H9 (cell line): ENCODE results near the gene MOB1B. TPM values are rescaled to one million over a fixed set of nuclear protein-coding genes. Genes with fewer than 3 reads are reported as not detected.

ENCODE experiments used
- DNase-seq: peaks from one replicate; pipeline ENCODE4 v3.0.0-alpha.2; 2017
- H2AFZ ChIP-seq: one replicate; pipeline ENCODE4 v1.6.1; 2013; ENCODE audit warnings: mild to moderate bottlenecking, low read length, control low read depth, moderate library complexity
- H2AK5ac ChIP-seq: 2 replicates; pipeline ENCODE4 v1.6.1; 2013; ENCODE audit warnings: low read length, control low read depth, mixed read lengths; ENCODE audit not compliant: insufficient read length
- H2BK120ac ChIP-seq: one replicate; pipeline ENCODE4 v1.6.1; 2013; ENCODE audit warnings: low read depth, mild to moderate bottlenecking, low read length, control low read depth, inconsistent platforms; ENCODE audit not compliant: poor library complexity, severe bottlenecking
- H2BK12ac ChIP-seq: 2 replicates; pipeline ENCODE4 v1.6.1; 2013; ENCODE audit warnings: low read length, control low read depth, mixed read lengths, low read depth; ENCODE audit not compliant: insufficient read length
- H2BK15ac ChIP-seq: 2 replicates; pipeline ENCODE4 v1.6.1; 2013; ENCODE audit warnings: low read depth, low read length, control low read depth
- H2BK20ac ChIP-seq: one replicate; pipeline ENCODE4 v1.6.1; 2013; ENCODE audit warnings: low read depth, mild to moderate bottlenecking, low read length, control low read depth, inconsistent platforms; ENCODE audit not compliant: poor library complexity, severe bottlenecking
- H2BK5ac ChIP-seq: 2 replicates; pipeline ENCODE4 v1.6.1; 2013; ENCODE audit warnings: low read length, control low read depth, mixed read lengths; ENCODE audit not compliant: insufficient read length
- H3K14ac ChIP-seq: 2 replicates; pipeline ENCODE4 v1.6.1; 2013; ENCODE audit warnings: low read length, control low read depth; ENCODE audit not compliant: insufficient read depth
- H3K18ac ChIP-seq: 2 replicates; pipeline ENCODE4 v1.6.1; 2013; ENCODE audit warnings: low read depth, mild to moderate bottlenecking, mixed read lengths, low read length, control low read depth; ENCODE audit not compliant: insufficient read length
- H3K23ac ChIP-seq: 2 replicates; pipeline ENCODE4 v1.6.1; 2013; ENCODE audit warnings: low read length, control low read depth, mixed read lengths, low read depth; ENCODE audit not compliant: insufficient read length
- H3K23me2 ChIP-seq: 2 replicates; pipeline ENCODE4 v1.6.1; 2013; ENCODE audit warnings: low read depth, mild to moderate bottlenecking, mixed read lengths, low read length, control low read depth; ENCODE audit not compliant: insufficient read length, poor library complexity, severe bottlenecking
- H3K27ac ChIP-seq: 2 replicates; pipeline ENCODE4 v1.5.1; 2013; ENCODE audit warnings: low read length, control low read depth, mixed read lengths, low read depth; ENCODE audit not compliant: insufficient read length
- H3K27me3 ChIP-seq: 2 replicates; pipeline ENCODE4 v1.6.1; 2013; ENCODE audit warnings: low read length, control low read depth, inconsistent platforms; ENCODE audit not compliant: insufficient read depth
- H3K4ac ChIP-seq: 2 replicates; pipeline ENCODE4 v1.6.1; 2013; ENCODE audit warnings: low read depth, mild to moderate bottlenecking, control low read depth, inconsistent platforms, low read length, moderate library complexity
- H3K4me1 ChIP-seq: 2 replicates; pipeline ENCODE4 v1.6.1; 2013; ENCODE audit warnings: low read length, control low read depth, inconsistent platforms; ENCODE audit not compliant: insufficient read depth
- H3K4me2 ChIP-seq: 2 replicates; pipeline ENCODE4 v1.6.1; 2013; ENCODE audit warnings: low read length, control low read depth, mixed read lengths; ENCODE audit not compliant: insufficient read length, insufficient read depth
- H3K56ac ChIP-seq: 2 replicates; pipeline ENCODE4 v1.6.1; 2013; ENCODE audit warnings: low read depth, mild to moderate bottlenecking, mixed read lengths, low read length, control low read depth; ENCODE audit not compliant: insufficient read length
- H3K79me1 ChIP-seq: 2 replicates; pipeline ENCODE4 v1.6.1; 2013; ENCODE audit warnings: low read depth, mild to moderate bottlenecking, moderate library complexity, low read length, control low read depth, inconsistent platforms; ENCODE audit not compliant: insufficient read depth, poor library complexity, severe bottlenecking
- H3K79me2 ChIP-seq: 2 replicates; pipeline ENCODE4 v1.6.1; 2013; ENCODE audit warnings: low read length, control low read depth, inconsistent platforms; ENCODE audit not compliant: insufficient read depth
- H3K9ac ChIP-seq: 2 replicates; pipeline ENCODE4 v1.6.1; 2013; ENCODE audit warnings: low read length, control low read depth, mixed read lengths; ENCODE audit not compliant: insufficient read length; ENCODE audit errors: extremely low read depth
- H3K9me3 ChIP-seq: one replicate; pipeline ENCODE4 v1.6.1; 2013; ENCODE audit warnings: low read depth, low read length, inconsistent platforms; ENCODE audit not compliant: control insufficient read depth
- H3T11ph ChIP-seq: one replicate; pipeline ENCODE4 v1.6.1; 2013; ENCODE audit warnings: mild to moderate bottlenecking, low read length, control low read depth, inconsistent platforms
- H4K20me1 ChIP-seq: one replicate; pipeline ENCODE4 v1.6.1; 2013; ENCODE audit not compliant: control insufficient read depth, insufficient read length, insufficient read depth
- H4K5ac ChIP-seq: 2 replicates; pipeline ENCODE4 v1.6.1; 2013; ENCODE audit warnings: low read depth, mild to moderate bottlenecking, mixed read lengths, low read length, control low read depth; ENCODE audit not compliant: insufficient read length
- H4K8ac ChIP-seq: replicated peaks from 2 replicates; pipeline ENCODE4 v1.6.1; 2013; ENCODE audit warnings: low read length, control low read depth, mixed read lengths, low read depth; ENCODE audit not compliant: insufficient read length
- H4K91ac ChIP-seq: 2 replicates; pipeline ENCODE4 v1.6.1; 2013; ENCODE audit warnings: low read depth, mild to moderate bottlenecking, moderate library complexity, mixed read lengths, low read length, control low read depth; ENCODE audit not compliant: insufficient read length
- H3K27ac Mint-ChIP-seq, 3 experiments: 2 replicates in 2 of 3; 3 replicates in 1 of 3; pipeline ENCODE4 v1.8.0; 2020 to 2021; ENCODE audit warnings: mixed read lengths in 3 of 3, mild to moderate bottlenecking in 1 of 3, moderate library complexity in 1 of 3
- H3K27me3 Mint-ChIP-seq: 2 replicates; pipeline ENCODE4 v1.8.0; 2021; ENCODE audit warnings: low read depth, mild to moderate bottlenecking, moderate library complexity, mixed read lengths
- H3K36me3 Mint-ChIP-seq, 3 experiments: 2 replicates in 2 of 3; 3 replicates in 1 of 3; pipeline ENCODE4 v1.8.0; 2020 to 2021; ENCODE audit warnings: low read depth in 3 of 3, mixed read lengths in 3 of 3; ENCODE audit not compliant: insufficient read depth in 1 of 3
- H3K4me1 Mint-ChIP-seq, 2 experiments: 2 replicates each; pipeline ENCODE4 v1.8.0; 2020; ENCODE audit warnings: mixed read lengths in 2 of 2
- H3K4me3 Mint-ChIP-seq, 2 experiments: 2 replicates in 1 of 2; 3 replicates in 1 of 2; pipeline ENCODE4 v1.8.0; 2020 to 2021; ENCODE audit warnings: mild to moderate bottlenecking in 2 of 2, mixed read lengths in 2 of 2, moderate library complexity in 1 of 2
- H3K9me3 Mint-ChIP-seq, 2 experiments: 2 replicates in 1 of 2; 3 replicates in 1 of 2; pipeline ENCODE4 v1.8.0; 2020; ENCODE audit warnings: mild to moderate bottlenecking in 2 of 2, mixed read lengths in 2 of 2, moderate library complexity in 1 of 2
- WGBS: extraction: QIAGEN DNeasy Blood & Tissue Kit; methylation state at CpG from one replicate; pipeline ENCODE4 v1.1.7; 2013; ENCODE audit warnings: missing lambda C conversion rate, low lambda C conversion rate, mixed read lengths; ENCODE audit not compliant: insufficient read length; ENCODE audit errors: extremely low coverage; 5-methylcytosine and 5-hydroxymethylcytosine counted together
- total RNA-seq: library from RNA; stranded (reverse); gene quantifications from 2 replicates; pipeline ENCODE4 v1.2.1, GENCODE V29; 2021
- TF ChIP-seq, protein P1 (sequence below): fragments of 200-600 bp; sonication (generic); conservative IDR thresholded peaks from 3 replicates; pipeline ENCODE4 v1.8.0; 2021; ENCODE audit warnings: antibody characterized with exemption, mild to moderate bottlenecking

The MOB1B gene
- total RNA-seq, 1 experiment from 2014 or later, result 30.3 TPM

DNA sequence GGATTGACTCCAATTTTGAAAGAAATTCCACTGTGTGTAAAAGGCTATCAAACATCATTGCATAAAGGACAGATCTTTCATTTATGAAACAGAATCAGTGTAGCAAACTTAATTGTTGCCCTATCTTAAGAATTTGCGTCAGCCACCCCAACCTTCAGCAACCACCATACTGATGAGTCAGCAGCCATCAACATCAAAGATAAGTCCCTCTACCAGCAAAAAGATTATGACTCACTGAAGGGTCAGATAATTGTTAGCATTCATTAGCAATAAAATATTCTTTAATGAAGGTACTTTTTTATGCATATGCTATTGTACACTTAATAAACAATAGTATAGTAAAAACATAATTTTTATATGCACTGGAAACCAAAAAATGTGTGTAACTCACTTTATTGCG is 46.7 kb upstream of the MOB1B start:
- H3K56ac ChIP-seq, result no peak overlapping the region
- H3K4ac ChIP-seq, result no peak overlapping the region
- H2BK120ac ChIP-seq, result no peak overlapping the region
- no peak overlapping the region for H3T11ph ChIP-seq
- no peaks in the 10 kb centered on the region for H3K23me2 ChIP-seq
- H2AFZ ChIP-seq, result no peak overlapping the region
- H3K14ac ChIP-seq, result no peak overlapping the region
- H3K27ac ChIP-seq, result no peak overlapping the region
- H3K4me2 ChIP-seq, result no peak overlapping the region
- H4K5ac ChIP-seq, result no peak overlapping the region
- H3K79me1 ChIP-seq, result no peaks in the 10 kb centered on the region
- H3K36me3 Mint-ChIP-seq, result no peaks in the 10 kb centered on the region; a peak in 1 of 7 replicates
- H2AK5ac ChIP-seq, result no peak overlapping the region
- no peaks in the 10 kb centered on the region for H3K9me3 ChIP-seq
- no peak overlapping the region for H3K9ac ChIP-seq
- no peak overlapping the region for H2BK20ac ChIP-seq
- no peak overlapping the region for H2BK5ac ChIP-seq
- no peak overlapping the region for H3K18ac ChIP-seq
- no peak overlapping the region for H2BK15ac ChIP-seq
- no peaks in the 10 kb centered on the region for H3K9me3 Mint-ChIP-seq
- H4K8ac ChIP-seq, result no peak overlapping the region
- H2BK12ac ChIP-seq, result no peak overlapping the region
- H3K79me2 ChIP-seq, result no peaks in the 10 kb centered on the region
- no peak overlapping the region for H3K23ac ChIP-seq
- H3K4me3 Mint-ChIP-seq, result no peak overlapping the region
- no peak for DNase-seq
- no peak overlapping the region for H4K91ac ChIP-seq
- no peaks in the 10 kb centered on the region for H3K27me3 Mint-ChIP-seq
- TF ChIP-seq, protein P1, sequence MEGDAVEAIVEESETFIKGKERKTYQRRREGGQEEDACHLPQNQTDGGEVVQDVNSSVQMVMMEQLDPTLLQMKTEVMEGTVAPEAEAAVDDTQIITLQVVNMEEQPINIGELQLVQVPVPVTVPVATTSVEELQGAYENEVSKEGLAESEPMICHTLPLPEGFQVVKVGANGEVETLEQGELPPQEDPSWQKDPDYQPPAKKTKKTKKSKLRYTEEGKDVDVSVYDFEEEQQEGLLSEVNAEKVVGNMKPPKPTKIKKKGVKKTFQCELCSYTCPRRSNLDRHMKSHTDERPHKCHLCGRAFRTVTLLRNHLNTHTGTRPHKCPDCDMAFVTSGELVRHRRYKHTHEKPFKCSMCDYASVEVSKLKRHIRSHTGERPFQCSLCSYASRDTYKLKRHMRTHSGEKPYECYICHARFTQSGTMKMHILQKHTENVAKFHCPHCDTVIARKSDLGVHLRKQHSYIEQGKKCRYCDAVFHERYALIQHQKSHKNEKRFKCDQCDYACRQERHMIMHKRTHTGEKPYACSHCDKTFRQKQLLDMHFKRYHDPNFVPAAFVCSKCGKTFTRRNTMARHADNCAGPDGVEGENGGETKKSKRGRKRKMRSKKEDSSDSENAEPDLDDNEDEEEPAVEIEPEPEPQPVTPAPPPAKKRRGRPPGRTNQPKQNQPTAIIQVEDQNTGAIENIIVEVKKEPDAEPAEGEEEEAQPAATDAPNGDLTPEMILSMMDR, result no peak
- H3K4me1 Mint-ChIP-seq, result peaks cover 11% of the 10 kb centered on the region in 2 experiments
- H4K20me1 ChIP-seq, result no peaks in the 10 kb centered on the region
- H3K4me1 ChIP-seq, result no peaks in the 10 kb centered on the region; the same call in 1 of the 2 replicates
- H3K27me3 ChIP-seq, result no peaks in the 10 kb centered on the region
- no CpG with 5 or more reads among the region's 2 CpGs for WGBS
- H3K27ac Mint-ChIP-seq, result no peak overlapping the region
